Kidney tubule cell (primary cell): ENCODE measurements around the gene SDF2L1.
"Not testable (repeated sequence)": the region's sequence is repeated elsewhere in the genome, so short reads cannot be mapped to it uniquely, and the experiment has no call there.

Source experiments
- DNase-seq: peaks from one replicate; pipeline ENCODE4 v3.0.0-alpha.2; 2018; ENCODE audit warnings: low spot score

The SDF2L1 gene

GRCh38 chr22:21686634-21687393 lies 44.7 kb downstream of the SDF2L1 start:
- no peak for DNase-seq

DNA sequence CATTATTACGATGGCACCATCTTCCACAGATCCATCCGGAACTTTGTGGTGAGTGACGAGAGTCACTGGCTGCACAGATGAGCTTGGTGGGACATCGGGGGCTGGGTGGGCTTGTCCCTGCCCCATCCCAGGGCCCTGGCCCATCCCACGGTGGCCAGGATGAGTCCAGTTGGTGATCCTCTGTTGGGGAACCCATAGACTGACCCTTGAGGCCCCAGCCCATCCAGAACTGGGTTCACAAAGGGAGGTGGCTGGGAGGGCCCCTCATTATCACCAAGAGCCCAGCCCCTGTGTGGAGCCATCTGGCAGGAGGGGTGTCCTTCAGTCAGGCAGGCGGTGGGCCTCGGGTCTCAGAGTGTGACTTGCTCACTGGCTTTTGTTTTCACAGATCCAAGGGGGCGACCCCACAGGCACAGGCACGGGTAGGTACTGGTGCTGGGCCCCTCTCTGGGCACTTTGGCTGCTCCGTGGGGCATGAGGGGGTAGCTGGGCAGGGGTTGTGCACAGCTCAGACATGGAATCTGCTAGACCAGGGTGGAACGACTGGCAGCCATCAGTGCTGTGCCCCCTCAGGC lies 45.7 kb downstream of the SDF2L1 start:
- no peak for DNase-seq

DNA sequence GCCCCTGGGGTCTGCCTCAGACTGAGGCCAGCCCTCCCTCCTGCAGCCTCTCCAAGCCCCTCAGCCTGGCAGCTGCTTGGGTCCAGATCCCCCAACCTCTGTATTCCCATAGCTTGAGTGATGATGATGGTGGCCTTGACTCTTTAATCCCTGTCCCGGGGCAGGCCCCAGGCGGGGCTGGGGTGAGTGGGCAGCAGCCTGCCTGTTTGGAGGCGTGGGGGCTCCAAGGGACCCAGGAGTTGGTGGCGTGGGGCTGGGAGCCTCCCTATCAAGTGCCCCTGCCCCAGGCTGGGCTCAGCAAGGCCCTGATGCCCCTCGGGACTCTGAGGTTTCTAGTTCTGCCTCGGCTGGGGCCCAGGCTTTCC lies 46.2 kb downstream of the SDF2L1 start:
- DNase-seq = no peak

GRCh38 chr22:21688706-21689381 lies 46.7 kb downstream of the SDF2L1 start:
- DNase-seq = no peak

- no peak for DNase-seq
Measured at GRCh38 chr22:21690401-21690801, 48.3 kb downstream of the SDF2L1 start.

DNA sequence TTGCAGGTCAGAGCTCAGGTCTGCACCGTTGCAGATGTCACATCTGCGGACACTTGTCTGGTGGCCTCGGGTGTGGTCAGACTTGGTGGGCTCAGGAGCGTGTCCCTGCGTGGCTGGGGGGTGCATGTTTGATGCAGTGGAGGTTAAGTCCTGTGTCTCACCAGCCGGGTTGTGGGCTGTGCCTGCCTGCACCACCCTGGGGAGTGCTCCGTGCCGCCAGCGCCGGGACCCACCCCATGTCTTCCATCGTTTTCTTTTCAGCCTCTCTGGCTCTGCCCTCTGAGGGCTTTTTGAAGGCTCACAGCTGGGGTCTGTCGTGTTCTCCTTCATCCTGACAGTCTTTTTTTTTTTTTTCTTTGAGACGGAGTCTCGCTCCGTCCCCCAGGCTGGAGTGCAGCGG lies 49.7 kb downstream of the SDF2L1 start:
- no peak for DNase-seq

- not testable (repeated sequence) for DNase-seq
Measured at GRCh38 chr22:21692856-21693255, 50.8 kb downstream of the SDF2L1 start.

- DNase-seq = no peak
Measured at GRCh38 chr22:21693333-21693998, 51.4 kb downstream of the SDF2L1 start.
